ENCODE measurements around the gene MAPK13. TPM values are rescaled to one million over a fixed set of nuclear protein-coding genes. Genes with fewer than 3 reads are reported as not detected.

Gene MAPK13
- total RNA-seq, 1 experiment from 2014 or later = 13.6 TPM

DNA sequence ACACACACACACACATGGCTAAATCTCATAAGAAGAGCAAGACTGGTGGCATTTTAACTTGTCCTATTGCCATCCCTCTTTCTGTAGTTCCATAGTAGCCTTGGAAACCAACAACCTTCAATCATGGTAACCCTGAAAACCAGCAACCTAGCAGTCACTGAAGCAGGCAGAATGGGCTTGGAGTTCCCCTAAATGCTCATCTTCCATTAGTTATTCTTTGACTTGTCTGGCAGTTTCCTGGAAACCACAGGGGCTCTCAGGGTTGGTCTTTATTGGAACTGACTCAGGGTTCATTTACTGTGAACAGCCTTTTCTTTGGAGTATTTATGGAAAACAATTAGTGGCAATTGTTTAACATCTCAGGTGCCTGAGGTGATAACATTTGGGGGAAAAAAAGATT, 46.9 kb downstream of the MAPK13 start:
- DNase-seq (ENCODE audit: low spot score) (no peak), ATAC-seq (no peak)
- Mint-ChIP-seq H3K27me3 (ENCODE audit: low read depth) (peaks cover 5% of the 10 kb centered on the region), H3K36me3 (peaks cover 17% of the 10 kb centered on the region), H3K9me3 (peaks cover 19% of the 10 kb centered on the region), H3K27ac (no peak overlapping the region), H3K4me1 (no peaks in the 10 kb centered on the region), H3K4me3 (no peak overlapping the region)
- ChIA-PET POLR2A (no interaction called here), CTCF (no interaction called here)
- TF ChIP-seq, protein P1, sequence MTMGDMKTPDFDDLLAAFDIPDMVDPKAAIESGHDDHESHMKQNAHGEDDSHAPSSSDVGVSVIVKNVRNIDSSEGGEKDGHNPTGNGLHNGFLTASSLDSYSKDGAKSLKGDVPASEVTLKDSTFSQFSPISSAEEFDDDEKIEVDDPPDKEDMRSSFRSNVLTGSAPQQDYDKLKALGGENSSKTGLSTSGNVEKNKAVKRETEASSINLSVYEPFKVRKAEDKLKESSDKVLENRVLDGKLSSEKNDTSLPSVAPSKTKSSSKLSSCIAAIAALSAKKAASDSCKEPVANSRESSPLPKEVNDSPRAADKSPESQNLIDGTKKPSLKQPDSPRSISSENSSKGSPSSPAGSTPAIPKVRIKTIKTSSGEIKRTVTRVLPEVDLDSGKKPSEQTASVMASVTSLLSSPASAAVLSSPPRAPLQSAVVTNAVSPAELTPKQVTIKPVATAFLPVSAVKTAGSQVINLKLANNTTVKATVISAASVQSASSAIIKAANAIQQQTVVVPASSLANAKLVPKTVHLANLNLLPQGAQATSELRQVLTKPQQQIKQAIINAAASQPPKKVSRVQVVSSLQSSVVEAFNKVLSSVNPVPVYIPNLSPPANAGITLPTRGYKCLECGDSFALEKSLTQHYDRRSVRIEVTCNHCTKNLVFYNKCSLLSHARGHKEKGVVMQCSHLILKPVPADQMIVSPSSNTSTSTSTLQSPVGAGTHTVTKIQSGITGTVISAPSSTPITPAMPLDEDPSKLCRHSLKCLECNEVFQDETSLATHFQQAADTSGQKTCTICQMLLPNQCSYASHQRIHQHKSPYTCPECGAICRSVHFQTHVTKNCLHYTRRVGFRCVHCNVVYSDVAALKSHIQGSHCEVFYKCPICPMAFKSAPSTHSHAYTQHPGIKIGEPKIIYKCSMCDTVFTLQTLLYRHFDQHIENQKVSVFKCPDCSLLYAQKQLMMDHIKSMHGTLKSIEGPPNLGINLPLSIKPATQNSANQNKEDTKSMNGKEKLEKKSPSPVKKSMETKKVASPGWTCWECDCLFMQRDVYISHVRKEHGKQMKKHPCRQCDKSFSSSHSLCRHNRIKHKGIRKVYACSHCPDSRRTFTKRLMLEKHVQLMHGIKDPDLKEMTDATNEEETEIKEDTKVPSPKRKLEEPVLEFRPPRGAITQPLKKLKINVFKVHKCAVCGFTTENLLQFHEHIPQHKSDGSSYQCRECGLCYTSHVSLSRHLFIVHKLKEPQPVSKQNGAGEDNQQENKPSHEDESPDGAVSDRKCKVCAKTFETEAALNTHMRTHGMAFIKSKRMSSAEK (CRISPR knock-in tag; IDR thresholded peaks at IDR 0.05; ENCODE audit: borderline replicate concordance) = no peak
- TF ChIP-seq NR1H2 (CRISPR knock-in tag; IDR thresholded peaks at IDR 0.05) (no peak), GTF2I (CRISPR knock-in tag; conservative IDR thresholded peaks at IDR 0.05) (no peak), ZBTB21 (CRISPR knock-in tag; IDR thresholded peaks at IDR 0.05; ENCODE audit: borderline replicate concordance) (no peak), OVOL2 (CRISPR knock-in tag; IDR thresholded peaks at IDR 0.05; ENCODE audit: borderline replicate concordance) (no peak), ELF4 (CRISPR knock-in tag; IDR thresholded peaks at IDR 0.05; ENCODE audit: low read depth) (no peak), TCF7 (CRISPR knock-in tag; IDR thresholded peaks at IDR 0.05; ENCODE audit: low read depth) (no peak), ZNF138 (CRISPR knock-in tag; conservative IDR thresholded peaks at IDR 0.05) (no peak), TEAD1 (CRISPR knock-in tag; IDR thresholded peaks at IDR 0.05) (no peak), HMGA2 (CRISPR knock-in tag; IDR thresholded peaks at IDR 0.05) (no peak), JAZF1 (CRISPR knock-in tag; IDR thresholded peaks at IDR 0.05) (no peak), SMAD4 (CRISPR knock-in tag; IDR thresholded peaks at IDR 0.05) (no peak)
- TF ChIP-seq, protein P2, sequence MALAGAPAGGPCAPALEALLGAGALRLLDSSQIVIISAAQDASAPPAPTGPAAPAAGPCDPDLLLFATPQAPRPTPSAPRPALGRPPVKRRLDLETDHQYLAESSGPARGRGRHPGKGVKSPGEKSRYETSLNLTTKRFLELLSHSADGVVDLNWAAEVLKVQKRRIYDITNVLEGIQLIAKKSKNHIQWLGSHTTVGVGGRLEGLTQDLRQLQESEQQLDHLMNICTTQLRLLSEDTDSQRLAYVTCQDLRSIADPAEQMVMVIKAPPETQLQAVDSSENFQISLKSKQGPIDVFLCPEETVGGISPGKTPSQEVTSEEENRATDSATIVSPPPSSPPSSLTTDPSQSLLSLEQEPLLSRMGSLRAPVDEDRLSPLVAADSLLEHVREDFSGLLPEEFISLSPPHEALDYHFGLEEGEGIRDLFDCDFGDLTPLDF (CRISPR knock-in tag; IDR thresholded peaks at IDR 0.05) = no peak
- TF ChIP-seq, protein P3, sequence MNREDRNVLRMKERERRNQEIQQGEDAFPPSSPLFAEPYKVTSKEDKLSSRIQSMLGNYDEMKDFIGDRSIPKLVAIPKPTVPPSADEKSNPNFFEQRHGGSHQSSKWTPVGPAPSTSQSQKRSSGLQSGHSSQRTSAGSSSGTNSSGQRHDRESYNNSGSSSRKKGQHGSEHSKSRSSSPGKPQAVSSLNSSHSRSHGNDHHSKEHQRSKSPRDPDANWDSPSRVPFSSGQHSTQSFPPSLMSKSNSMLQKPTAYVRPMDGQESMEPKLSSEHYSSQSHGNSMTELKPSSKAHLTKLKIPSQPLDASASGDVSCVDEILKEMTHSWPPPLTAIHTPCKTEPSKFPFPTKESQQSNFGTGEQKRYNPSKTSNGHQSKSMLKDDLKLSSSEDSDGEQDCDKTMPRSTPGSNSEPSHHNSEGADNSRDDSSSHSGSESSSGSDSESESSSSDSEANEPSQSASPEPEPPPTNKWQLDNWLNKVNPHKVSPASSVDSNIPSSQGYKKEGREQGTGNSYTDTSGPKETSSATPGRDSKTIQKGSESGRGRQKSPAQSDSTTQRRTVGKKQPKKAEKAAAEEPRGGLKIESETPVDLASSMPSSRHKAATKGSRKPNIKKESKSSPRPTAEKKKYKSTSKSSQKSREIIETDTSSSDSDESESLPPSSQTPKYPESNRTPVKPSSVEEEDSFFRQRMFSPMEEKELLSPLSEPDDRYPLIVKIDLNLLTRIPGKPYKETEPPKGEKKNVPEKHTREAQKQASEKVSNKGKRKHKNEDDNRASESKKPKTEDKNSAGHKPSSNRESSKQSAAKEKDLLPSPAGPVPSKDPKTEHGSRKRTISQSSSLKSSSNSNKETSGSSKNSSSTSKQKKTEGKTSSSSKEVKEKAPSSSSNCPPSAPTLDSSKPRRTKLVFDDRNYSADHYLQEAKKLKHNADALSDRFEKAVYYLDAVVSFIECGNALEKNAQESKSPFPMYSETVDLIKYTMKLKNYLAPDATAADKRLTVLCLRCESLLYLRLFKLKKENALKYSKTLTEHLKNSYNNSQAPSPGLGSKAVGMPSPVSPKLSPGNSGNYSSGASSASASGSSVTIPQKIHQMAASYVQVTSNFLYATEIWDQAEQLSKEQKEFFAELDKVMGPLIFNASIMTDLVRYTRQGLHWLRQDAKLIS (CRISPR knock-in tag; IDR thresholded peaks at IDR 0.05; ENCODE audit: borderline replicate concordance) = no peak
- TF ChIP-seq, protein P4, sequence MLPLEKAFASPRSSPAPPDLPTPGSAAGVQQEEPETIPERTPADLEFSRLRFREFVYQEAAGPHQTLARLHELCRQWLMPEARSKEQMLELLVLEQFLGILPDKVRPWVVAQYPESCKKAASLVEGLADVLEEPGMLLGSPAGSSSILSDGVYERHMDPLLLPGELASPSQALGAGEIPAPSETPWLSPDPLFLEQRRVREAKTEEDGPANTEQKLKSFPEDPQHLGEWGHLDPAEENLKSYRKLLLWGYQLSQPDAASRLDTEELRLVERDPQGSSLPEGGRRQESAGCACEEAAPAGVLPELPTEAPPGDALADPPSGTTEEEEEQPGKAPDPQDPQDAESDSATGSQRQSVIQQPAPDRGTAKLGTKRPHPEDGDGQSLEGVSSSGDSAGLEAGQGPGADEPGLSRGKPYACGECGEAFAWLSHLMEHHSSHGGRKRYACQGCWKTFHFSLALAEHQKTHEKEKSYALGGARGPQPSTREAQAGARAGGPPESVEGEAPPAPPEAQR (CRISPR knock-in tag; IDR thresholded peaks at IDR 0.05) = no peak
- TF ChIP-seq, protein P5, sequence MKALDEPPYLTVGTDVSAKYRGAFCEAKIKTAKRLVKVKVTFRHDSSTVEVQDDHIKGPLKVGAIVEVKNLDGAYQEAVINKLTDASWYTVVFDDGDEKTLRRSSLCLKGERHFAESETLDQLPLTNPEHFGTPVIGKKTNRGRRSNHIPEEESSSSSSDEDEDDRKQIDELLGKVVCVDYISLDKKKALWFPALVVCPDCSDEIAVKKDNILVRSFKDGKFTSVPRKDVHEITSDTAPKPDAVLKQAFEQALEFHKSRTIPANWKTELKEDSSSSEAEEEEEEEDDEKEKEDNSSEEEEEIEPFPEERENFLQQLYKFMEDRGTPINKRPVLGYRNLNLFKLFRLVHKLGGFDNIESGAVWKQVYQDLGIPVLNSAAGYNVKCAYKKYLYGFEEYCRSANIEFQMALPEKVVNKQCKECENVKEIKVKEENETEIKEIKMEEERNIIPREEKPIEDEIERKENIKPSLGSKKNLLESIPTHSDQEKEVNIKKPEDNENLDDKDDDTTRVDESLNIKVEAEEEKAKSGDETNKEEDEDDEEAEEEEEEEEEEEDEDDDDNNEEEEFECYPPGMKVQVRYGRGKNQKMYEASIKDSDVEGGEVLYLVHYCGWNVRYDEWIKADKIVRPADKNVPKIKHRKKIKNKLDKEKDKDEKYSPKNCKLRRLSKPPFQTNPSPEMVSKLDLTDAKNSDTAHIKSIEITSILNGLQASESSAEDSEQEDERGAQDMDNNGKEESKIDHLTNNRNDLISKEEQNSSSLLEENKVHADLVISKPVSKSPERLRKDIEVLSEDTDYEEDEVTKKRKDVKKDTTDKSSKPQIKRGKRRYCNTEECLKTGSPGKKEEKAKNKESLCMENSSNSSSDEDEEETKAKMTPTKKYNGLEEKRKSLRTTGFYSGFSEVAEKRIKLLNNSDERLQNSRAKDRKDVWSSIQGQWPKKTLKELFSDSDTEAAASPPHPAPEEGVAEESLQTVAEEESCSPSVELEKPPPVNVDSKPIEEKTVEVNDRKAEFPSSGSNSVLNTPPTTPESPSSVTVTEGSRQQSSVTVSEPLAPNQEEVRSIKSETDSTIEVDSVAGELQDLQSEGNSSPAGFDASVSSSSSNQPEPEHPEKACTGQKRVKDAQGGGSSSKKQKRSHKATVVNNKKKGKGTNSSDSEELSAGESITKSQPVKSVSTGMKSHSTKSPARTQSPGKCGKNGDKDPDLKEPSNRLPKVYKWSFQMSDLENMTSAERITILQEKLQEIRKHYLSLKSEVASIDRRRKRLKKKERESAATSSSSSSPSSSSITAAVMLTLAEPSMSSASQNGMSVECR (CRISPR knock-in tag; IDR thresholded peaks at IDR 0.05; ENCODE audit: borderline replicate concordance) = no peak
- TF ChIP-seq, protein P6, sequence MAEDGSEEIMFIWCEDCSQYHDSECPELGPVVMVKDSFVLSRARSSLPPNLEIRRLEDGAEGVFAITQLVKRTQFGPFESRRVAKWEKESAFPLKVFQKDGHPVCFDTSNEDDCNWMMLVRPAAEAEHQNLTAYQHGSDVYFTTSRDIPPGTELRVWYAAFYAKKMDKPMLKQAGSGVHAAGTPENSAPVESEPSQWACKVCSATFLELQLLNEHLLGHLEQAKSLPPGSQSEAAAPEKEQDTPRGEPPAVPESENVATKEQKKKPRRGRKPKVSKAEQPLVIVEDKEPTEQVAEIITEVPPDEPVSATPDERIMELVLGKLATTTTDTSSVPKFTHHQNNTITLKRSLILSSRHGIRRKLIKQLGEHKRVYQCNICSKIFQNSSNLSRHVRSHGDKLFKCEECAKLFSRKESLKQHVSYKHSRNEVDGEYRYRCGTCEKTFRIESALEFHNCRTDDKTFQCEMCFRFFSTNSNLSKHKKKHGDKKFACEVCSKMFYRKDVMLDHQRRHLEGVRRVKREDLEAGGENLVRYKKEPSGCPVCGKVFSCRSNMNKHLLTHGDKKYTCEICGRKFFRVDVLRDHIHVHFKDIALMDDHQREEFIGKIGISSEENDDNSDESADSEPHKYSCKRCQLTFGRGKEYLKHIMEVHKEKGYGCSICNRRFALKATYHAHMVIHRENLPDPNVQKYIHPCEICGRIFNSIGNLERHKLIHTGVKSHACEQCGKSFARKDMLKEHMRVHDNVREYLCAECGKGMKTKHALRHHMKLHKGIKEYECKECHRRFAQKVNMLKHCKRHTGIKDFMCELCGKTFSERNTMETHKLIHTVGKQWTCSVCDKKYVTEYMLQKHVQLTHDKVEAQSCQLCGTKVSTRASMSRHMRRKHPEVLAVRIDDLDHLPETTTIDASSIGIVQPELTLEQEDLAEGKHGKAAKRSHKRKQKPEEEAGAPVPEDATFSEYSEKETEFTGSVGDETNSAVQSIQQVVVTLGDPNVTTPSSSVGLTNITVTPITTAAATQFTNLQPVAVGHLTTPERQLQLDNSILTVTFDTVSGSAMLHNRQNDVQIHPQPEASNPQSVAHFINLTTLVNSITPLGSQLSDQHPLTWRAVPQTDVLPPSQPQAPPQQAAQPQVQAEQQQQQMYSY (CRISPR knock-in tag; IDR thresholded peaks at IDR 0.05) = no peak

Data from WTC11 (cell line).